ENCODE data around the gene OR5AR1.
"Not testable (repeated sequence)": the region's sequence is repeated elsewhere in the genome, so short reads cannot be mapped to it uniquely, and the experiment has no call there.

OR5AR1 gene

DNA sequence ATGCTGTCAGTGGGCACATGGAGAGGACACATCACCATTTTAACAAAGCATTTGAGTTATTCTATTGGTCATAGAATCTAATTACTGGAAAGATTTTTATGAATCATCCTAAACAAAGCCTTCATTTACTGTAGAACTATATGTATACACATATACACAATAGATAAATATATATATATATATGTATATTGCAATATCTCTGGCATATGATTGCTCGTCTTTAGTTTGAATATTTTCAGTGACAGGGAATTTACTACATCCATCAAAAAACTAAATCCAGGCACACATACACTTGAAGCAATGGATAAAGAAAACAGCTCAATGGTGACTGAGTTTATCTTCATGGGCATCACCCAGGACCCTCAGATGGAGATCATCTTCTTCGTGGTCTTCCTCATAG lies at the start of gene OR5AR1:
OR5AR1 (plus strand) TSS at position 301 of the 400 bp plus-strand sequence; CDS start at position 301, 0 bp downstream.
- DNase-seq (ENCODE audit: low spot score) = no peak

DNA sequence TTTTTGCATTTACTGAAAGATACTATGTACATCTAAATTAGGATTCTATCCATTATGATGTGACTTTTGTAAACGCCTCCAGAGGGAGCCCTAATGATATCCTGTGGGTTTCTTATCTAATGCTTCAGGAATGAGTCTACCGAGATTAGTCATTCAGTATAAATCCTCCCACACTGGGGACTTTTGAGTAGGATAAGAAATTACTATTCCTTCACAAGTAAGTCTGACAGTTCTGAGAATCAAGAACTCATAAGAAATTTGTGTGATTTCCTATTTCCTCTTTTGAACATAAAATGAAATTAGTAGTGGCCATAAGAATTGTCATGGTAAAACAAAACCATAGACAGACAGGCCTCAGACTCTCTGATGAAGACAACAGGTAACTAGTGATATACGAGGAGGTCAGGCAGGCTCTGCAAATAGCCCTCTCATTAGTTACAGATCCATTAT lies 38.8 kb upstream of the OR5AR1 start:
- DNase-seq (ENCODE audit: low spot score) = no peak

DNA sequence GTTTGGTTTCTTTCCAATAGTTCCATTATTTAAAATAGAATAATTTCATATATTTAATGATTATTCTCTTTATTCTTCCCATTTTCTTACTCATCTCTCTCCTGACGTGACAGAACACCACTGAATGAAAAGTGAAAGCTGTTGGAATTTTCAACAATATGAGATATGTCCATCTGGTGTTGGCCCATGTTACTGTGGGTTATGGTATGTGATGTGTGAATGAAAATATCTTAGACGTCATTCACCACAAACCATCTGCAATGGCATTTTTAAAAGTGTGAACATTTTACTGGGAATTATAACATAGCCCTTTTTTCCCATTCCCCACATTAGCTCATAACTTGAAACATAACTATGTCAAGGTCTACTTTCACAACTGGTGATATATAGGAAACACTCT lies 37.5 kb upstream of the OR5AR1 start:
- no peak for DNase-seq (ENCODE audit: low spot score)

DNA sequence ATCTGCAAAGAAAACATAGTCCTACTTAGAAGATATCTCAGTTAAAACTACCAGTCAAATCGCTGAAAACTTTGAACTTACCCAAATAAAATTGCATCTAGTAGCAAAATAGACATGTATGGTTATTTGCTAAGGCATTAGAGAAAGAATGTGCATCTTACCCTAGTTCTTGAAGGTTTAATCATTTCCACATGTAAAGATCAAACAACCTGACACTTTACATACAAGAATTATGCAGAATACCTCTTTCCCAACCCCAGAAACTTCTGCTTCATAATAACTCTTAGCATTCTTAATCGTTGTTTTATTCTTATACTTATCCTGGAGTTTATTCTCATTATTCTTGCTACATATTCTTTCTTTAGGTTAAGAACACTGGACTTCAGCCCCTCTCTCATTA lies 31.2 kb upstream of the OR5AR1 start:
- DNase-seq (ENCODE audit: low spot score) = no peak

DNA sequence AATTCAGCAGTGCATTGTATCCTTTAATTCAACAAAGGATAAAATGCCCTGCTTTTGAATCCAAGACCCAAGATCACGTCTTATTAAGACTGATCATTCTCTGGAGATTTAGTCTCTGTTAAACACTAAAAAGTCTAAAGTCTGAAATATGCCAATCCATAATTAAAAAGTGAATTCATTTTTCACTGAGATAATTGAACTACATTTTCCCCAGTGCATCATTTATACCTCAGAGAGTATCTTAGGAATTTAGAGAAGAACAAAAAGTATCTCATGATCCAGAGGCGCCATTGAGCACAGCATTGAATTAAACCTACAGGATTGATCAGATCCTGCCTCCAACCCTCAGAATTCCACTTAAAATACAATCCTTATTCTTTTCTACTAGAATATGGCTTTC lies 26.6 kb upstream of the OR5AR1 start:
- no peak for DNase-seq (ENCODE audit: low spot score)

DNA sequence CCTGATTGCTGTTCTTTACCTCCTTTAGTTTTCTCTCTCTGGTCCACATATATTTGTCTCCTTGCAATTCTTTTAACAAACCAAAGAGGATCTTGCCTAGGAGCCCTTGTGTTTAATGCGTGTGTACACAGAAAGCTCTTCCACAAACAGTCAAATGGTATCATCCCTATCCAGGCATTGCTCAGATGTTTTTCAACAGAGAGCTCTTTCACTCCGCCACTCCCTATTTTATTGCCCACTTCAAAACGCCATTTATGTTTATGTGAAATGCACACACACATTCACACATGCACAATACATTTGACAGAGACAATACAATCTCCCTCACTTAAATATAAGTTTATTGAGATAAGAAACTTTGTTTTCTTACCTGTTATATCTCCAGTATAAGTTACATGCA lies 26.0 kb upstream of the OR5AR1 start:
- no peak for DNase-seq (ENCODE audit: low spot score)

DNA sequence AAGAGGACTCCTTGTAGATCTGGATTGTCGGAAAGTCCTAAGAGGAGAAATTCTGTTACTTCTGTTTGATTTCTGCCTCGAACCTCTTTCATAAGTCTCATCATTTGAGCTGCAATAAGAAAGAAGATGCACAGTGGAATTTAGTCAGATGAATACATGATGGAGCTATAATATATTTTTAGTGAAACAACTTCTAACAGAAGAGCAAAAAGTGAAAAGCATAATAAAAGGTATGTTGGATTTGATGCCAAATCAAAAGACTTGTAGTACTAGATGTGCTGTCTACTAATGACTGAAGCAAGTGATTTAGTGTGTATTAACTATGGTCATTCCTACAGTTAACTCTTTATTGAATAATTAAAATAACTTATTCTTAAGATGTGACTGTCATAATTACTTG lies 21.1 kb upstream of the OR5AR1 start, which contains the start of gene OR5AP2:
OR5AP2 (minus strand) TSS at position 101 of the 400 bp plus-strand sequence; CDS start at position 101, 0 bp downstream.
- no peak for DNase-seq (ENCODE audit: low spot score)

DNA sequence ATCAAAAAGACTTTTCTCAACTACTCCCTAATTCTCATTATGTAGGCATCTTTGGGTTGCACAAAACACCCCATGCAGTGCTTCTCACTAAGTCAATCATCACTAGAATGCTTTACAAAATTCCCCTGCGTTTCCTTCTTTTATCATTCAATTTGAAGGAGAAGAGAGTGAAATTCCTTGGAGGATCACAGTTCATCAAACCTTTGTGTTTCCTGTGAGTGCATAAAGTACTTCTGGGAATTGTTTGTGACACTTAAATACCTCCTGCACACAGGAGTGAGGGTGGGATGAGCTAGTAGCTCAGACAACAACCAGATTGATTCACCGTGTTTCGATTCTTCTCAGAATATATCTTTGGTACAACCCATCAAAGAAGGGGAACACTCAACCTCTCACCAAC lies 3.7 kb upstream of the OR5AR1 start:
- no peak for DNase-seq (ENCODE audit: low spot score)

DNA sequence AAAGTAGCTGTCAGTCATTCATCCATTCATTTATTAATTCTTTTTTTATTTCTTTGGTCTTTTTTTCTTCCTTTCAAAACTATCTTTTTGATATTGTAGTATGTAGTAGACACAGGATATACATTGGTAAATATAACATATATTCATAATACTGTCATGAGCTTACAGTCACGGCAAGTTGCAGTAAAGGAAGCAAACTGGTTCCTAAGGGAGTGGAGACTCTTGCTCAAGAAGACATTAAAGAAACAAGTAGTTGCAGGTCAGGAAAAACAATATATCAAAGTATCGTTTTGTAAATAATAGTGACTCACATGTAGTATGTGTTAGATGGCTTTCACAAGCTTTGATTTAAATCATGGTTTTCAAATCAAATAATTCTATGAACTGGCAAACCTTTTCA lies 7.5 kb downstream of the OR5AR1 start:
- no peak for DNase-seq (ENCODE audit: low spot score)

DNA sequence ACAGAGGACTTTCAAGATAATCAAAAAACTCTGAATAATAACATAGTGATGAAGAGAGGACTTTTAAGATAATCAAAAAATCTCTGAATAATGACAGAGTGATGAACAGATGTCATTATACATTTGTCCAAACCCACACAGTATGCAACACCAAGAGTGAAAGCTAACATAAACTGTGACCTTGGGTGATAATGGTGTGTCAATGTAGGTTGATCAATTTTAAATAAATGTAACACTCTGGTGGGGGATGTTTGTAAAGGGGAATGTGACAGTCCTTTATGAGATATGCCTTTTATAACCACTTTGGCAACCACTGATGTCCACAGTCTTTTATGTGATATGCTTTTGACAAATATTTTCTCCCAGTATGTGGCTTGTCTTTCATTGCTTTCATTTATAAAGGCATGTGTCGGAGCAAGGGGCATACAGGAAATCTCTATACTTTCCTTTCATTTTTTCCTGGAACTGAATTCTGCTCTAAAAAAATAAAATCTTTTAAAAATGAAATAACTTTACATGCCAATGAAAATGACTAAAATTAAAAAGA lies 25.1 kb downstream of the OR5AR1 start:
- no peak for DNase-seq (ENCODE audit: low spot score)

DNA sequence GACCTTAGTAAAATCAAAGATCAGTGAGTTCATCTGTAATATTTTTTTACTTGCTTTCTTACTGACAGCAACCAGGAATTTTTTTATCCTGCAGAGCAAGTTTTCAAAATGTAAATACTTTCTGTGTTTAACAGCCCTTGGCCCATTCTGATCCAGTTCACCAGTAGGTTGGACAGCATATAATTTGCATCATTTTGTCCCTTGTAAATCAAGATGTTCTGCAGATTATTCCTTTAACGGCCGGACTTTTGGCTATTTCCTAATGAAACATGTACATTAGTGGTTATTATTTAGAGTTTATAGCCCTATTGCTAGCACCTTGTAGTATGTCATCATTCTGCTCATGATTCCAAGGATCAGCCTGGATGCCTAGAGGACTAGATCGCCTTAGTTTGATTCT lies 27.7 kb downstream of the OR5AR1 start:
- not testable (repeated sequence) for DNase-seq (ENCODE audit: low spot score)

DNA sequence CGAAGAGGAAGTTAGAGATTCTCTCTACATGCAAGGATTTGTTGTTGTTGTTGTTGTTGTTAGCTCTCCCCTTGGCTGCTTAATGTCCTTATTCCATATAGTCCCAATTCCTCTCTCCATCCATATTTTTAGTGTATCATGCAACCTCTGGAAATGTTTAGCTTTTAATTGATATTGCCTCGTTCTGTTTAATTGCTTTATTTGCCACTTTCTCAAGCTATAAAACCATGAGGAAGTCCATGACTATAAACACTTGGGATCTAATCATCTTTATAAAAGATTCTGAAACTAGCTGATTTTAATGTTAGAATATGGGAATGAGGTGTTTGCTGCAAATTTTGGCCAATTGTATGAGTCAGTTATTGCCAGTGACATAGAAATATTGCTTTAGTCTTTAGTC lies 29.9 kb downstream of the OR5AR1 start:
- DNase-seq (ENCODE audit: low spot score) = no peak

DNA sequence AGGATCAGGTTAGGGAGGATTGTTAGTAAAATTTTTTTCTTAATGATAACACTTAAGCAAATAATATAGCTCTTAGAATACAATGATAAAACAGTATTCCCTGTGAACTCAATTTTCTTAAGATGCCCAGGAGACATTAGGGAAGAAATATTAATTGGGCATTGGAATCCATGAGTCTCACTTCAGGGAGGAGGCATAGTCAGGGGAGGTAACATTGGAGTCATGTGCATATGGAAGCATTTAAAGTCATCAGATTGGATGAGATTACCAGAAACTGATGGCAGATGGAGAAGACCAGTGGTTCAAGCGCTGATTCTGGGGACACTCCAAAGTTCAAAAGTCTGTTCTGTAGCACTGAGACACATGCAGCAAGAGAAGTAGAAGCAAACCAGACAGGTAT lies 35.3 kb downstream of the OR5AR1 start, which contains the start of gene OR9G1:
OR9G1 (plus strand) TSS at position 301 of the 400 bp plus-strand sequence. CDS start 1,293 bp downstream, outside the sequence.
- no peak for DNase-seq (ENCODE audit: low spot score)

DNA sequence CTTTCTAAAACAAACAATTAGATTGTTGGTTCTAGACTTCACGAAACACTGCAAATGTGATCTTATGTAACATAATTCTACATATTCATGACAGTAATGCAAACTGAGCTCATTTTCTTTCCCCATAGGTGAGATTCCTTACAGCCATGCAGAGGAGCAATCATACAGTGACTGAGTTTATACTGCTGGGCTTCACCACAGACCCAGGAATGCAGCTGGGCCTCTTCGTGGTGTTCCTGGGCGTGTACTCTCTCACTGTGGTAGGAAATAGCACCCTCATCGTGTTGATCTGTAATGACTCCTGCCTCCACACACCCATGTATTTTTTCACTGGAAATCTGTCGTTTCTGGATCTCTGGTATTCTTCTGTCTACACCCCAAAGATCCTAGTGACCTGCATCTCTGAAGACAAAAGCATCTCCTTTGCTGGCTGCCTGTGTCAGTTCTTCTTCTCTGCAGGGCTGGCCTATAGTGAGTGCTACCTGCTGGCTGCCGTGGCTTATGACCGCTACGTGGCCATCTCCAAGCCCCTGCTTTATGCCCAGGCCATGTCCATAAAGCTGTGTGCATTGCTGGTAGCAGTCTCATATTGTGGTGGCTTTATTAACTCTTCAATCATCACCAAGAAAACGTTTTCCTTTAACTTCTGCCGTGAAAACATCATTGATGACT lies 36.9 kb downstream of the OR5AR1 start:
- no peak for DNase-seq (ENCODE audit: low spot score)

DNA sequence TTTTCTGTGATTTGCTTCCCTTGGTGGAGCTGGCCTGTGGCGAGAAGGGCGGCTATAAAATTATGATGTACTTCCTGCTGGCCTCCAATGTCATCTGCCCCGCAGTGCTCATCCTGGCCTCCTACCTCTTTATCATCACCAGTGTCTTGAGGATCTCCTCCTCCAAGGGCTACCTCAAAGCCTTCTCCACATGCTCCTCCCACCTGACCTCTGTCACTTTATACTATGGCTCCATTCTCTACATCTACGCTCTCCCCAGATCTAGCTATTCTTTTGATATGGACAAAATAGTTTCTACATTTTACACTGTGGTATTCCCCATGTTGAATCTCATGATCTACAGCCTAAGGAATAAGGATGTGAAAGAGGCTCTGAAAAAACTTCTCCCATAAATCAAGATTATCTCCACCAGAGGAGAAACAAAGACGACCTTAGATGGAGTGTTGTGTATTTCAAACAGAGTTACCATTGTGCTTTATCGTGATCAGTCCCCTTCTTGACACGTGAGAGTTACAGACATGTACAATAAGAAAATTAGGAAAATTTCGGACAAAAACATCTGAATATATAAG lies 37.5 kb downstream of the OR5AR1 start:
- no peak for DNase-seq (ENCODE audit: low spot score)

DNA sequence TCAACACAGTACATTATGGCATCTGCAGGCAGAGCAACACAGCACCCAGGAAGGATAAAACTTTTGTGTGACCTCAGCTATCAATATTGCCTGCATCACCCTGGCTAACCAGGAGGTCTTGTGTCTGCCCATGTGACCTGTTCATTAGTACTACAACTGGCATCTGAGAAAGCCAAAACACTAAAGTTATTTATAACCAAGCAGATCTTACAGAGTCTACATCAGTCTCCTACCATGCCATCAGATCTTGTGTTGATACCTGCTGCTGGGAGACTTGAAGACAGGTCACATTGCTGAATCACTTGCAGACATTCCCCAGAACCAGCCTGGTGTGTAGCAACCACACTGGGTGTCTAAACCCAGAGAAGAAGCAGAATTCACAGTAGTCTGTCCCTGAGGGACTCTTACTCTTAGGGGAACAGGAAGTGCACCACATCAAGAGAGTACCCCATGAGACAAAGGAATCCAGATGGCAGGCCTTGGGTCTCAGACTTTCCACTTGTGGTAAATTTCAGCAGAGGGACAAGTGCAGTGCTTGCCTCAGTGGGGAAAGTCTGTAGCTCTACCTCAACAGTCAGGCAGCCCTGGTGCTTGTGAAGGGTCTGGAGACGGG lies 42.4 kb downstream of the OR5AR1 start:
- DNase-seq (ENCODE audit: low spot score) = no peak

DNA sequence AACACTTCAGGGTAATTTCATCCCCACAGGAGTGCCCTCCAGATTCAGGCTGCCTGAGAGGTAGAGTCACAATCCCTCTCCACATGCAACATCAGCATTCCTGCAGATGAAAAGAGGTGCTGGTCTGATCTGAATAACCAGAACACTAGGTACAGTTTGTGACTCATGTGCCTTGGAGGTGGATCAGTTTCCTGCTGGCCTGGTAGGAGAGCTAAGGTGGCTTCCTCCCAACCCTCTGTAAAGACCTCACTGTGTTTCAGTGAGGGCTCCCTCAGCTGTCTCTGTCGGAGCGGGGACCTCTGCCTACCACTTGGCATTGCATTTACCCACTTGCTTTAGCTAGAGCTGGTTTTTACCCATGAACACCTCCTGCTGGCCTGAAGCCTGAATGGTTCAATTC lies 43.0 kb downstream of the OR5AR1 start:
- DNase-seq (ENCODE audit: low spot score) = no peak

DNA sequence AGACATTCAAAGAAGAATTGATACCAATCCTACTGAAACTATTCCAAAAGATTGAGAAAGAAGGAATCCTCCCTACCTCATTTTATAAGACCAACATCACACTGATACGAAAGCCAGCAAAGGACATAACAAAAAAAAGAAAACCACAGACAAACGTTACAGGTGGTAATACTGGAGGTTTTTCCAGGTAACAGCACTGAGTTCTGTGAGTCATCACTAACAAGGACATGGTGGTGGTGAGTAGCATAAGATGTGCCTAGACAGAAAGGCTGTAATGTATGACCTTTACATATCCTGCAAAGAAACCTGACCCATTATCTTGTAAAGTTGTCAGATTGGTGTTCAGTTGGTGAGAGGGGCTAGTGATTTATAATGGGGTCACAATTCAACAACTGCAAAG lies 50.7 kb downstream of the OR5AR1 start:
- no peak for DNase-seq (ENCODE audit: low spot score)
